Mucosa of gallbladder (tissue), 1 donor: ENCODE data around the gene COG4. TPM values are rescaled to one million over a fixed set of nuclear protein-coding genes. Genes with fewer than 3 reads are reported as not detected.
"Not testable (repeated sequence)": the region's sequence is repeated elsewhere in the genome, so short reads cannot be mapped to it uniquely, and the experiment has no call there.

Experiments
- DNase-seq: peaks from one replicate; pipeline ENCODE4 v3.0.0-alpha.2; 2020; ENCODE audit warnings: low spot score
- total RNA-seq: library from RNA; stranded (reverse); gene quantifications from one replicate; pipeline ENCODE4 v1.2.1, GENCODE V29; 2021
- donor health status: DM: no; HTN: no; CAD: no.

COG4 gene
- total RNA-seq, 1 donor from 2014 or later, result 59.7 TPM

- no peak for DNase-seq
These were observed 4.1 kb upstream of the COG4 start for GRCh38 chr16:70527315-70527996.

DNA sequence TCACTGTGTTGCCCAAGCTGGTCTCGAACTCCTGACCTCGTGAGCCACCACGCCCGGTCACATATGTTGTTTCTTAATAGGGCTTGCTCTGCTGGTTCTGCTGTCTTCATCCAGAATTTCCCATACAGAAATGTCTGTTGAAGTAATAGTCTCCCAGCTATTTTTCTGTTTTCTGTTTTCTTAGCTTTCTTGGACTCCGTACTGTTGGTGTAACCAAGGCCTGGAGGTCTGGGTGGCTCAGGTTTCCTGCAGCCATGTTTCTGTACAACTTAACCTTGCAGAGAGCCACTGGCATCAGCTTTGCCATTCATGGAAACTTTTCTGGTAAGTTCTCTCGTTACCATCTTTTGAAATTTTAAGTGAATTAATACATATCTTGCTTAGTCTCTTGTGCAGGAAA lies 3.0 kb upstream of the COG4 start:
- DNase-seq, result no peak

- not testable (repeated sequence) for DNase-seq
These were observed 1.1 kb upstream of the COG4 start for GRCh38 chr16:70524399-70524825.

DNA sequence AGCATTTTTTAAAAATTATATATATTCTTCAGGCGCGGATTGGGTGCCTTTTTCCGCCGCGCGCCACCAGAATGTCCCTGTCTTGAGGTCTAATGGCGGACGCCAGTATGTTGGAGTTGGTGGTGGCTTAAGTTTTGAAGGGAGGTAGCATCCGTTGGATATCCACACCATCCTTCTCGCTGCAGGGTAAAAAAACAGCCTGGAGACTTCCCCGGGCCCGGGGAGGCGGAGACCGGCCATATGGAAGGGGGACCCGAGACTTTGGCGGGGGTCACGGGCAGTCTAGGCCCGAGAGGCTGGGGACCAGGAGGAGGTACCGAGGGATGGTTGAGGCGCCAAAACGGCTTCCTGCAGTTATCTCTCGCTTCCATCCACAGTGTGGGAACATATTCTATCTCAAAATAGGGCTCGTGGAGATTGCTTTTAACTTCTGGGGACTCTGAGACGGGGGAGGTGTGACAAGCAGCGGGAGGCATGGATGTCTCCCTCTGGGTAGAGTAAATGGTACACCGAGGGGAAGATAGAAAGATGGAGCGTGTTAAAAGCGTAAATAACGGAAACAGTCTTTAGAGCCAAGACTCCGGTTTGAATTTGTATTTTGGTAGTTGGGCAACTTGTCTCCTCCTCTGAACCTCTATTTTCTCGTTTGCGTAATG lies 517 bp upstream of the COG4 start, which contains the start of gene SF3B3:
Gene SF3B3, plus strand, starts transcription at position 74 of the 656 bp plus-strand sequence. CDS start 2,841 bp downstream, outside the sequence.
- peak; percentile 70 for DNase-seq

DNA sequence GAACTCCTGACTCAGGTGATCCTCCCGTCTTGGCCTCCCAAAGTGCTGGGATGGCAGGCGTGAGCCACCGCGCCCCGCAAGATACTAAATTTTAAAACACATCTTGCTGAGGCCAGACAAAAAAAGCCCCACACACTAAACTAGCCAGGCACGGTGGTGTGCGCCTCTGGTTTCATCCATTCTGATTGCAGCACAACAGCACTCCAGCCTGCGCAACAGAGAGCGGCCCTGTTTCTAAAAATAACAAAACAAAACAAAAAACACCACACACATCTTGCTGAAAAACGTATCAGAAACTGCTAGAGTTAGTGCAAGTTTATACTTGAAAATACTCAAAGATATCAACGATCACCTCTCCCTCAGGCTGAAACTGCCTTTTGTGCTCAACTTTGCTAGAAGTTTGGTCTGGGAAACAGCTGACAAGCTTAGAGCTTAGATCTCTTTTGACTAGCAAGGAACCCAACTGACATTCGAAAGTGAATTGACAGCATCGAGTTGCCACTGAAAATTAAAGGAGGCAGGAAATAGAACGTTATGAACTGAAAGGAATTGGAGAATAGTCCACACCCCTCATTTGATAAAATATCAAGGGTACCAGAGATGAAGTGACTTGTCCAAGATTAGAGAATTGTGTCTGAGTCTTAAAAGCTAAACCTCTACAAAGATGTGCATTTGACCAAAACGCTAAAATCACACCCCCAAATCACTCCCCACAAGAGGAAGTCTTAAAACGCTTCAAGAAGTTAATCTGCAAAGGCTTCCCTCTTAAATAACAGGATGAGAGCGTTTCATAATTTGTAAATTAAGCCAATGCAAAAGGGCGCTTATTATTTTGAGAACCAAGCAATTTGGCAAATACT lies 908 bp downstream of the COG4 start:
- DNase-seq, result no peak

- no peak for DNase-seq
These were observed 2.6 kb downstream of the COG4 start for GRCh38 chr16:70520612-70521297.

- DNase-seq, result no peak
These were observed 10.9 kb downstream of the COG4 start for GRCh38 chr16:70512456-70512855.

DNA sequence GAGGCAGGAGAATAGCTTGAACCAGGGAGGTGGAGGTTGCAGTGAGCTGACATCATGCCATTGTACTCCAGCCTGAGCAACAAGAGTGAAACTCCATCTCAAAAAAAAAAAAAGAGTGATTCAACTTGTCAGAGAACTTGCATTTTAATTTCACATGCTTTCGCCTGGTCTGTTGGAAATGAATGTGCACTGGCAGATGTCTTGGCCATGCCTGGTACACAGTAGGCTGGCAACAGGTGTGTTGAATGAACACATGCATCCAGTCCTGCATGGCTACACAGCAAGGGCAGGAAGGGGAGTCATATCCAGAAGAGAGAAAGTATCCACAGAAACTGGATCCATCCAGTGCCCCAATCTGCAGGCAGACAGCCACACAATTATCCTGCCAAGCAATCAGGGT lies 11.5 kb downstream of the COG4 start:
- no peak for DNase-seq

- no peak for DNase-seq
These were observed 13.1 kb downstream of the COG4 start for GRCh38 chr16:70510216-70510615.

DNA sequence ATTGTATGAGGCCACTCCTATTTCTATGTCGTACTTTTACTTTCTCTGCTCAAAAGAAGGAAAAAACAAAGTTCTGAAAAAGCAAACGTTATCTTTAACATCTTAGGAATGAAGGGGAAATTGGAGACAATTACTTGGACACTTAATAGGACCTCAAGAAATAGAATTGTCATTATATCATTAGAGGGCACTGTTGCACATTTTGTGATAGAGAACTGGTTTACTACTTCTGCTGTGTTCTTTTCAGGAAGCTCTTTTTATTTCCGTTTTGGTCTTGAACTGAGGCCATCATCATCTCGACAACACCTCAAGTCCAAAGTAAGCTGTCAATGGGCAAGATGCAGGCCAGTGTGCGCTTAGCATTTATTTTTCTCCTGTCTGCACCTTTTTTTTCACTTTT lies 14.6 kb downstream of the COG4 start:
- no peak for DNase-seq

- DNase-seq, result no peak
These were observed 26.8 kb downstream of the COG4 start for GRCh38 chr16:70496513-70496912.

- no peak for DNase-seq
These were observed 27.8 kb downstream of the COG4 start for GRCh38 chr16:70495425-70496182.

GRCh38 chr16:70494777-70495176 lies 28.6 kb downstream of the COG4 start:
- no peak for DNase-seq

GRCh38 chr16:70494202-70494770 lies 29.1 kb downstream of the COG4 start:
- no peak for DNase-seq

GRCh38 chr16:70493802-70494201 lies 29.6 kb downstream of the COG4 start:
- no peak for DNase-seq

DNA sequence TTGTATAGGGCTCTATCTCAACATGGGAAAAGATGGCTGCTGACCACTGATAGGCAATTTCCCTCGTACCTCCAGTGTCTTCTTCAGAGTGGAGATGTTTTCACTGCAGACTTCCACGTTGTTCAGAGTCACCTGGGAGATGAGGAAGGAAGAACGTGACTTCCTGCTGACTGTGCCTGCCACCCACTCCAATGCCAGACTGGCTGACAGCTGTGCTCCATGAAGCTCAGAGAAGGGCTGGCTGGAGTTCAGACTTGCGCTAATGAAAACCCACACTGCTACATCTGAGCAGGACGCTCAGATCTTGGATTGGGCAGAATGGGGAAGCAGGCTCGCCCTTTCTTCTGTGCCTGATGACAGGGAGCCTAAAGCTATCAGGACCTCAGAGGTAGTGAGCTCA lies 33.1 kb downstream of the COG4 start:
- DNase-seq, result no peak

DNA sequence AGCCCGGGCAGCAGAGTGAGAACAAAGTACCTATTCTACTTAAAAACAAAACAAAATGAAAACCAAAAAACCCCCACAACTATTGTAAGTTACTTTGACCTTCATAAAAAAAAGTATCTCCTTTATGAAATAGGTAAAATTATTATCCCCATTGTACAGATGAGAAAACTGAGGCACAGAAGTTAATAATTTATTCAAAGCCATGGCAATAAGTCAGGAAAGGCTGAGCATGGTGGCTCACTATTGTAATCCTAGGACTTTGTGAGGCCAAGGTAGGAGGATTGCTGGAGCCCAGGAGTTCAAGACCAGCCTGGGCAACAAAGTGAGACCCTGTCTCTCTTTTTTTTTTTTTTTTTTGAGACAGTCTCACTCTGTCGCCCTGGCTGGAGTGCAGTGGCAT lies 38.5 kb downstream of the COG4 start:
- no peak for DNase-seq

GRCh38 chr16:70483426-70483825 lies 39.9 kb downstream of the COG4 start:
- DNase-seq, result no peak

DNA sequence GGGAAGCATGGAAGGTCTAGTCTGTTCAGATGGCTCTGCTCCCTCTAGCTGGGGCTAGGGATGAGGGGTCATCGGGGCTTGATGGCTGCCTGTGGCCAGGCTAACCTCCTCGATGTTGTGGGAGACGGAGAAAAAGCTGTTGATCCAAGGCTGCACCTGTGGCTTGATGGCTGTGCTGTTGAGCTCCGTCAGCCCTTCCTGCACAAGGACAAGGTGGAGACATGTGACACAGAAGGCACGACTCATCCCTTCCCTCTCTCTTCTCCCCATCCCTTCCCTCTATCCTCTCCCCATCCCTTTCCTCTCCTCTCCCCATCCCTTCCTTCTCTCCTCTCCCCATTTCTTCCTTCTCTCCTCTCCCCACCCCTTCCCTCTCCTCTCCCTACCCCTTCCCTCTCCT lies 40.7 kb downstream of the COG4 start:
- DNase-seq, result no peak

- no peak for DNase-seq
These were observed 41.3 kb downstream of the COG4 start for GRCh38 chr16:70481929-70482536.
